HG02852 (cell line): ENCODE measurements around the gene CD84.
A peak's percentile ranks its signal among the peaks of the same experiment; 100 is the strongest.
"Not testable (repeated sequence)": the region's sequence is repeated elsewhere in the genome, so short reads cannot be mapped to it uniquely, and the experiment has no call there.

Experiments used
- ATAC-seq: cut with Tn5 transposase; IDR thresholded peaks from one replicate; pipeline ENCODE4 v1.9.1; 2021; ENCODE audit warnings: mild to moderate bottlenecking, moderate library complexity; ENCODE audit not compliant: unreplicated experiment

CD84 gene

GRCh38 chr1:160575112-160575664, 4.1 kb downstream of the CD84 start:
- ATAC-seq = no peak

DNA sequence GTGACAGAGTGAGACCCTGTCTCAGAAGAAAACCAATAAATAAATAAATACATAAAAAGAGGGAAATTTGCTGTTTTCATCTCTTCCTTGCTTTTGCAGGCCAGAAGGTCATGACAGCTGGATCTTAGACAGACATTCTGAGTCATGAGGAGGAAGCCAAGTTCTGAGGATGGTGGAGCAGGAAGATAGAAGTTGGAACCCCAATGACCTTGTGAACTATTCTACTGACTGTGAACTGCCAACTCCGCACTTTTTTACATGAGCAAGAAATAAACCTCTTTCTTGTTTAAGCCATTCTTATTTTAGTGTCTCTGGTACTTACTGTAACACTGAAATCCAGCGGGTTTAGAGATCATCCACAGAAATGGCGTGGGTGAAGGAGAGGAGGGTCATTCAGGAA, 8.5 kb downstream of the CD84 start:
- ATAC-seq = no peak

DNA sequence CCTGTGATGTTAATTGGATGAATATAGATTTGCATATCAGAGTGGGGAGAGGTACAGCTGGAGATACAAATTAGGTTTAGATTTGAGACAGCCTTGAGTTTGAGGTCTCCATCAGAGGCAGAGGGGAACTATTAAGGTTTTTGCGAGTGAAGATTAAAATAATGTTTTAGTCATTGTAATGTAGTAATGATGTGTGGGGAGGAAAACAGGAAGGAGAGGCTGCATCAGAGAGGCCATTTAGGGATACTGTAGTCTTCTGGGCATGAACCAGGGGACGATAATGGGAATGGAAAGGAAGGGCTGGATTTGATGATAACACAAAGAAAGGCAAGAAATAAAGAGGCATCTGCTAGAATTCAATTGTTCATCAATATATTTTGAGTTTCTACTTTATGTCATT, 9.5 kb downstream of the CD84 start:
- ATAC-seq = no peak

DNA sequence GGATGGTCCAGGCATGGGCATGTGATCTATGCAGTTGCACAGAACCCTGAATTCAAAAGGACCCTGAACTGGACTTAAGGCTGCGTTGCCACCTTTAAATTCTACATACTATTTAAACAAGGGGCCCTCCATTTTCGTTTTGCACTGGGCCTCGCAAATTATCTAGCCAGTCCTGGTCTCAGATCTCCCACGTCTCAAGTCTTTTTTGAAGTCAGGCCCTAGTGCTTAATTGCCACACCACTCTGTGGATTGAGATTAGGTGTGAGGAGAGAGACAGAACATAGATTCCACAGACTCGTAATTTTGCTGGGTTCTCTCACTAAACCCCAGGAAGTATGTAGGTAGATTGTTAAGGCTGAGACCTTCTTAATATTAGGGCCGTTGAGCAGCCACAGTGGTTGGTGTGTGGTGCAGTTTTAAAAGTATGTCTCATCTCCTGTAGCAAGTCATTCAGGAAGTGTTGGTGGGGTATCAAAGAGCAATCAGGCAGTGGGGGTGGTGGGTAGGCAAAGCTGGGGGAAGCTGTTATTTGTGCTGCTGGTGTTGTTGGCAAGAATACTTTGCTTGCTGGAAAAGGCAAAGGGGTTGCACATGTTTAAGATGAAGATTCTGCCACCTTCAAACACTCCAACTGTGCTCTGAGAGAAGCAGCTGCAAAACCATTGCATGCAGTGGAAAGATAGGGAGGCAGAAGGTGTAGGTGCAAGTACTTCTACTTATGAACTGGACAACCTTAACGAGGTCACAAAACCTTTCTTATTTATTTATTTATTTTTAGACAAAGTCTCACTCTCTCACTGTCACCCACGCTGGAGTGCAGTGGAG, 11.2 kb downstream of the CD84 start:
- ATAC-seq = peak; percentile 74

DNA sequence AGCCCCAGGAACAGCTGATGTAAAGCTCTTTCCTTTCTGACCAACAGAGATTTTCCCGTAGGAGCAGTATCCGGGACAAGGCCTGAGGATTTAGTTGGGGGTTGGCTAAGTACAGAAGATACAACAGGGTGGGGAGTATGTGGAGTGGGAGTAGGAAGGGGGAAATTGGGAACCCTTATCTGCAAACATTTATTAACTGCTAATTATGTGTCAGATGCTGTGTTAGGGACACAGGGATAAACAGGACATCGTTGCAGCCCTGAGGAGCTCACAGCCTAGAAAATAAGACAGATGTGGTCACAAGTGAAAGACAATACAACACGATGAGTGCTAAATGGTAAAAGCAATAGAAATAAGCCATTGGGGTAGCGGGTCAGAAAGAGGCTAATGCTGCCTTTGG, 12.0 kb downstream of the CD84 start:
- ATAC-seq = no peak

DNA sequence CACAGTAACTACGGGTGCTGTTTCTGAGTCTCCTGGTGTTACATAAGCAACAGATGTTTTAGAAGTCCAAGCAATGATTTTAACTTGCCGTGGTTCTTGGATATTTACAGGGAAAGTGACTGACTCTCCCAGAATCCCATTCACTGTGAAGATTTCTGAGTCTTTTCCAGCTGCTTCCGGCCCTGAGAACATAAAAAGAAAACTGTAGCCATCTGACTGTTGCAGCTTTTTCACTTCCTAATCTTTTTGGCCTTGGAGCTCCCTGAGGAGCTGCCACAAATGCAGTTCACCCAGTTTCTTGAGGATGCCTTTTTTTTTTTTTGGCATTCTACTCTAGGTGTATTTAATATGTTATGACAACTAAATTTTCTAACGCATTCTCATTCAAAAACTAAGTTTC, 13.7 kb downstream of the CD84 start:
- no peak for ATAC-seq

DNA sequence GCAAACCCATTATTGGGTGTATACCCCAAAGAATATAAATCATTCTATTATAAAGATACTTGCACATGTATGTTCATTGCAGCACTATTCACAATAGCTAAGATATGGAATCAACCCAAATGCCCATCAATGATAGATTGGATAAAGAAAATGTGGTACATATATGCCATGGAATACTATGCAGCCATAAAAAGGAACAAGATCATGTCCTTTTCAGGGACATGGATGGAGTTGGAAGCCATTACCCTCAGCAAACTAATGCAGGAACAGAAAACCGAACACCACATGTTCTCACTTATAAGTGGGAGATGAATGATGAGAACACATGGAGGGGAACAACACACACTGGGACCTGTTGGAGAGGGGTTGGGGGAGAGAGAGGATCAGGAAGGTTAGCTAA, 16.1 kb downstream of the CD84 start:
- ATAC-seq = not testable (repeated sequence)

GRCh38 chr1:160562745-160563144, 16.6 kb downstream of the CD84 start:
- ATAC-seq = not testable (repeated sequence)

GRCh38 chr1:160560806-160561205, 18.5 kb downstream of the CD84 start:
- ATAC-seq = no peak

DNA sequence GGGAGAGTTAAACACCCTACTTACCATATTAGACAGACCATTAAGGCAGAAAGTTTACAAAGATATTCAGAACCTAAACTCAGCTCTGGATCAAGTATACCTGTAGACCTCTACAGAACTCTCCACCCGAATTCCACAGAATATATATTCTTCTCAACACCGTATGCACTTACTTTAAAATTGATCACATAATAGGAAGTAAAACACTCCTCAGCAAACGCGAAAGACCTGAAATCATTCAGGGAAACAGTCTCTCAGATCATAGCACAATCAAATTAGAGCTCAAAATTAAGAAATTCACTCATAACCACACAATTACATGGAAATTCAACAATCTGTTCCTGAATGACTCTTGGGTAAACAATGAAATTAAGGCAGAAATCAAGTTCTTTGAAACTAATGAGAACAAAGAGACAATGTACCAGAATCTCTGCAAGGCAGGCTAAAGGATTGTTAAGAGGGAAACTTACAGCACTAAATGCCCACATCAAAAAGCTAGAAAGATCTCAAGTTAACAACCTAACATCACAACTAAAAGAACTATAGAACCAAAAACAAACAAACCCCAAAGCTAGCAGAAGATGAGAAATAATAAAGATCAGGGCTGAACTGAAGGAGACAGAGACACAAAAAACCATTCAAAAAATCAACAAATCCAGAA, 19.1 kb downstream of the CD84 start:
- ATAC-seq = no peak

DNA sequence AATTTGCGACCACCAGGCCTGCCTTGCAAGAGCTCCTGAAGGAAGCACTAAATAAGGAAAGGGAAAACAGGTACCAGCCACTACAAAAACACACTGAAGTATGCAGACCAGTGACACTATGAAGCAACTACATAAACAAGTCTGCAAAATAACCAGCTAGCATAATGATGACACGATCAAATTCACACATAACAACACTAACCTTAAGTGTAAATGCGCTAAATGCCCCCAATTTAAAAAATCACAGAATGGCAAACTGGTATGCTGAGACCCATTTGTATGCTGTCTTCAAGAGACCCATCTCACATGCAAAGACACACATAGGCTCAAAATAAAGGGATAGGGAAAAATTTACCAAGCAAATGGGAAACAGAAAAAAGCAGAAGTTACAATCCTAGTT, 19.9 kb downstream of the CD84 start:
- not testable (repeated sequence) for ATAC-seq

DNA sequence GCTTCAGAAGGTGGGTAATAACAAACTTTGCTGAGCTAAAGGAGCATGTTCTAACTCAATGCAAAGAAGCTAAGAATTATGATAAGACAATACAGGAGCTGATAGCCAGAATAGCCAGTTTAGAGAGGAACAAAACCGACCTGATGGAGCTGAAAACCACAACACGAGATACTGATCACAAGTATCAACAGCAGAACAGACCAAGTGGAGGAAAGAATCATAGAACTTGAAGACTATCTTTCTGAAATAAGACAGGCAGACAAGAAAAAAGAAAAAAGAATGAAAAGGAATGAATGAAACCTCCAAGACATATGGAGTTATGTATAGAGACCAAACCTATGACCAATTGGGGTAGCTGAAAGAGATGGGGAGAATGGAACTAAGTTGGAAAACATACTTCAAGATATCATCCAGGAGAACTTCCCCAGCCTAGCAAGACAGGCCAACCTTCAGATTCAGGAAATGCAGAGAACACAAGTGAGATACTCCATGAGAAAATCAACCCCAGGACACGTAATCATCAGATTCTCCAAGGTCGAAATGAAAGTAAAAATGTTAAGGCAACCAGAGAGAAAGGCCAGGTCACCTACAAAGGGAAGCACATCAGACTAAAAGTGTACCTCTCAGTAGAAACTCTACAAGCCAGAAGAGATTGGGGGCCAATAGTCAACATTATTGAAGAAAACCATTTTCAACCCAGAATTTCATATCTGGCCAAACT, 20.5 kb downstream of the CD84 start:
- ATAC-seq = no peak

- no peak for ATAC-seq
Observed at GRCh38 chr1:160553778-160554177, 25.5 kb downstream of the CD84 start.

- no peak for ATAC-seq
Observed at GRCh38 chr1:160552425-160552824, 26.9 kb downstream of the CD84 start.

DNA sequence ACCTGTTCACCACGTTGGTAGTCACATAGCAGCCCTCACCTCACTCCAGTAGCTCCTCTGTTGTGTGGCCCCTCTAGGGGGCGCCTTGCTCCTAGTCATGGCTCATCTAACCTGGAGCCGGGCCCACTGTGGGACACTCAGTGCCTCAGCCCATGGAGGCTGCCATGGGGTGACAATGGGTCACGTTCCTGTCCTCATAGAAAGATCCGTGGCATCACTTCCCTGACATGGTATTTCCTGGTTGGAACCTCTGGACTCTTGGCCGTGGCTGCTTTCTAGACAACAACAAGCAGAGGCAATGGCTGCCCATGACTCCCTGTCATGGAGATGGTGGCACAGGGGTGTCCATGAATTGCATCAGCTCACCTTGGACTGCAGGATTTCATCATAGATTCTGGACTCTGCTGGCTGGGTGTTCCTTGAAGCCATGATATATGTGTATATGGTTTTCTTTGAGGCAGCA, 28.7 kb downstream of the CD84 start:
- no peak for ATAC-seq

GRCh38 chr1:160549665-160550006, 29.7 kb downstream of the CD84 start:
- peak; percentile 5 for ATAC-seq

- peak; percentile 45 for ATAC-seq
Observed at GRCh38 chr1:160548960-160549664, 30.2 kb downstream of the CD84 start.

GRCh38 chr1:160548183-160548582, 31.1 kb downstream of the CD84 start:
- peak; percentile 37 for ATAC-seq

GRCh38 chr1:160547422-160547821, 31.9 kb downstream of the CD84 start:
- no peak for ATAC-seq

- ATAC-seq = no peak
Observed at GRCh38 chr1:160546942-160547341, 32.4 kb downstream of the CD84 start.

GRCh38 chr1:160544647-160545046, 34.6 kb downstream of the CD84 start:
- no peak for ATAC-seq
